ENCODE measurements around the gene MYL6B.
A peak's percentile ranks its signal among the peaks of the same experiment; 100 is the strongest.
"Not testable (repeated sequence)": the region's sequence is repeated elsewhere in the genome, so short reads cannot be mapped to it uniquely, and the experiment has no call there.

The MYL6B gene

GRCh38 chr12:56153678-56154065 lies 1.3 kb downstream of the MYL6B start:
- H3K4me3 ChIP-seq (ENCODE audit: low read length), result no peak overlapping the region; the same call in 1 of the 2 replicates
- TF ChIP-seq, protein P1, sequence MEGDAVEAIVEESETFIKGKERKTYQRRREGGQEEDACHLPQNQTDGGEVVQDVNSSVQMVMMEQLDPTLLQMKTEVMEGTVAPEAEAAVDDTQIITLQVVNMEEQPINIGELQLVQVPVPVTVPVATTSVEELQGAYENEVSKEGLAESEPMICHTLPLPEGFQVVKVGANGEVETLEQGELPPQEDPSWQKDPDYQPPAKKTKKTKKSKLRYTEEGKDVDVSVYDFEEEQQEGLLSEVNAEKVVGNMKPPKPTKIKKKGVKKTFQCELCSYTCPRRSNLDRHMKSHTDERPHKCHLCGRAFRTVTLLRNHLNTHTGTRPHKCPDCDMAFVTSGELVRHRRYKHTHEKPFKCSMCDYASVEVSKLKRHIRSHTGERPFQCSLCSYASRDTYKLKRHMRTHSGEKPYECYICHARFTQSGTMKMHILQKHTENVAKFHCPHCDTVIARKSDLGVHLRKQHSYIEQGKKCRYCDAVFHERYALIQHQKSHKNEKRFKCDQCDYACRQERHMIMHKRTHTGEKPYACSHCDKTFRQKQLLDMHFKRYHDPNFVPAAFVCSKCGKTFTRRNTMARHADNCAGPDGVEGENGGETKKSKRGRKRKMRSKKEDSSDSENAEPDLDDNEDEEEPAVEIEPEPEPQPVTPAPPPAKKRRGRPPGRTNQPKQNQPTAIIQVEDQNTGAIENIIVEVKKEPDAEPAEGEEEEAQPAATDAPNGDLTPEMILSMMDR (conservative IDR thresholded peaks at IDR 0.05; ENCODE audit: low read length), result no peak
- DNase-seq (ENCODE audit: low read depth), result no peak

DNA sequence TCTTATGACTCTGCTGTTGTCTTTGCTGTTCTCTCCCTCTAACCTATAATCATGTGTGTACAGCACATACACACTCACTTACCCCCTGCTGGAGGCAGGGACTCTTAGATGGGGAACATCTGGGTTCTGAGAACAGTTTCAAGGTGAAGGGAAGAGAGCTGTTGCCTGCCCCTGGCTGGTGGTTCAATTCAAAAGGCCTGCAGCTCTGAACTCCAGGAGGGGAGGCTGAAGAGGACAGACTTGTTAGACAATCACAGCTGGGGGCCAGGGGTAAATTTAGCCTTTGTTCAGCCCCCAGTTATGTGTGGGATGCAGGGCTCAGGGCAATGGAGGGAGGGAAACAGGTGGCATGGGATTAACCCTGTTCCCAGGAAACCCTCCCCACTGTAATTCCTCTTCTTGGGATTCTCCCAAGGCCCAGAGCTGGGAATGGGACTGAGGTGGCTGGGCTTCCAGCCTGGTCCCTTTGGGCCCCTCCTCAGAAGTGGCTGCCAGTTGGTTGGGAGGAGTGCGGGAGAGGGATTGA lies 1.9 kb downstream of the MYL6B start:
- TF ChIP-seq, protein P1 (conservative IDR thresholded peaks at IDR 0.05; ENCODE audit: low read length), result no peak
- no peak overlapping the region for H3K4me3 ChIP-seq (ENCODE audit: low read length)
- DNase-seq (ENCODE audit: low read depth), result no peak

- no peak for DNase-seq (ENCODE audit: low read depth)
- TF ChIP-seq, protein P1 (conservative IDR thresholded peaks at IDR 0.05; ENCODE audit: low read length), result no peak
- no peak overlapping the region for H3K4me3 ChIP-seq (ENCODE audit: low read length)
Measured at GRCh38 chr12:56154818-56155217, 2.4 kb downstream of the MYL6B start.

DNA sequence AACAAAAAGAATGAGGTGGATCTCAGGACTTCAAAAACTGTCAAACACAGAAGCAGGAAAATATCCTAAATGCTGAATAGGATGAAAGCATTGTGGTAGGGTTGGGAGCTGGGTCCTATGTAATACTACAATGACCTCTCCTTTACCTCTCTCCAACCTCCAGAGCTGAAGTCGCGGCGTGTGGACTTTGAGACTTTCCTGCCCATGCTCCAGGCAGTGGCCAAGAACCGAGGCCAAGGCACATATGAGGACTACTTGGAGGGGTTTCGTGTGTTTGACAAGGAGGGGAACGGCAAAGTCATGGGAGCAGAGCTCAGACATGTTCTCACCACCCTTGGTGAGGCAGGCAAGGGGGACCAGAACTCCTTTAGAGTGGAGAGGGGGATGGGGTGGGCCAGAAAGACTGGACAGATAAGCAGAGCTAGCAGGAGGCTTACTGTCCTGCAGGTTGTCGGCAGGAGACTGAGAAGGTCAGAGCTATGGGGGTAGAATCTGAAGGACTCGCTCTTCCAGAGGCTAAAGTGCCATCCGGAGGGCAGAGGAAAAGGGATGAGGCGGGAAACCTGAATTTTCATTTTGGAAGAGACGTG lies 3.0 kb downstream of the MYL6B start:
- TF ChIP-seq, protein P1 (conservative IDR thresholded peaks at IDR 0.05; ENCODE audit: low read length), result no peak
- no peak for DNase-seq (ENCODE audit: low read depth)
- no peak overlapping the region for H3K4me3 ChIP-seq (ENCODE audit: low read length)

GRCh38 chr12:56156464-56157200 lies 4.2 kb downstream of the MYL6B start:
- H3K4me3 ChIP-seq (ENCODE audit: low read length), result peak overlapping the region; percentile 100
- DNase-seq (ENCODE audit: low read depth), result not testable (repeated sequence)

DNA sequence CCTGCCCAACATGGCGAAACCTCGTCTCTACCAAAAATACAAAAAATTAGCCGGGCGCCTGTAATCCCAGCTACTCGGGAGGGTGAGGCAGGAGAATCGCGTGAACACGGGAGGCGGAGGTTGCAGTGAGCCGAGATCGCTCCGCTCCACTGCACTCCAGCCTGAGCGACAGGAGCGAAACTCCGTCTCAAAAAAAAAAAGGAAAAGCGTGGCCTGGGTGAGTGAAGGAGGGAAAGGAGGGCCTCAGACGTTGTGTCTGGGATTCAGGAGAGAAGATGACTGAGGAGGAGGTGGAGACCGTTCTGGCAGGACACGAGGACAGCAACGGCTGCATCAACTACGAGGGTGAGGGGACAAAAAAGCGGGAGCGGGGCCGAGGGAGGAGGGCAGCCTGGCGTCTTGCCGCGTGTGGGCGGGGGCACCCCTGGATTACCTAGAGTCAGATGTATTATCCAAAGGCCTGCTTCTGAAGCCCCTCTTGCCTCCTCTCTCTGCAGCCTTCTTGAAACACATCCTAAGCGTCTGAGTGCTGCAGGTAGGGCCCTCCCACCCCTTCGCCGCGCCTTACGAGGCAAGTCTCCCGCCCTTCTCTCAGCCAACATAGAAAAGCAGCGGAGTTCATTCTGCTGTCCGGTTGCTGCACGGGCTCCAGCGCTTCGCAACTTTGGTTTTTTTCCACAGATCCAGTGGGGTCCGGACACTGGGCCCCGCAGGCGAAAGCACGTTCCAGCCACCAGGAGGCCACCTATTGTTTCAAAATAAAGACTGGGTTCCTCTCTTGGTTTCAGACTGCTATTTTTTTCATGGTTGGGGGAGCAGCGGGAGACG lies 5.0 kb downstream of the MYL6B start:
- TF ChIP-seq, protein P1 (conservative IDR thresholded peaks at IDR 0.05; ENCODE audit: low read length), result peak; percentile 71
- peak overlapping the region; percentile 100 for H3K4me3 ChIP-seq (ENCODE audit: low read length)
- peak; percentile 86 for DNase-seq (ENCODE audit: low read depth)
